Measurements from ENCODE around the gene IFT22.

The IFT22 gene

DNA sequence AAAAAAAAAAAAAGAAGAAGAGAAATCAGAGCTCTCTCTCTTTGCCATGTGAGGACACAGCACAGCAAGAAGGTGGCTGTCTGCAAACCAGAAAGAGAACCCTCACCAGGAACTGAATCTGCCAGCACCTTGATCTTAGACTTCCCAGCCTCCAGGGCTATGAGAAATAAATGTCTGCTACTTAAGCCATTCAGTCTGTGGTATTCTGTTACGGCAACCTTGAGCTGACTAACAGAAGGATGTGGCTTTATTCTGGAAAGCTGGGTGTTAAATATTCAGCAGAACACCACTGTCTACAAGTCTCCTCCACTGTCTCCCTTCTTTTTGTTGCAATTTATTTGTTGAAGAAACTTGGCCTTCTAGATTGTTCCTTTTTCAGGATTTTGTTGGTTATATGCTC, 46.1 kb upstream of the IFT22 start:
- TF ChIP-seq TEAD4 (IDR thresholded peaks at IDR 0.05): no peak
- TF ChIP-seq EGR1 (IDR thresholded peaks at IDR 0.05): no peak
- TF ChIP-seq CEBPB (IDR thresholded peaks at IDR 0.05): no peak
- TF ChIP-seq, protein P1, sequence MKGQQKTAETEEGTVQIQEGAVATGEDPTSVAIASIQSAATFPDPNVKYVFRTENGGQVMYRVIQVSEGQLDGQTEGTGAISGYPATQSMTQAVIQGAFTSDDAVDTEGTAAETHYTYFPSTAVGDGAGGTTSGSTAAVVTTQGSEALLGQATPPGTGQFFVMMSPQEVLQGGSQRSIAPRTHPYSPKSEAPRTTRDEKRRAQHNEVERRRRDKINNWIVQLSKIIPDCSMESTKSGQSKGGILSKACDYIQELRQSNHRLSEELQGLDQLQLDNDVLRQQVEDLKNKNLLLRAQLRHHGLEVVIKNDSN (IDR thresholded peaks at IDR 0.05): no peak
- no peak for TF ChIP-seq ZBTB7A (IDR thresholded peaks at IDR 0.05; ENCODE audit: low read depth)
- TF ChIP-seq YY1 (IDR thresholded peaks at IDR 0.05; ENCODE audit: low read depth): no peak
- no peak for TF ChIP-seq RAD21 (IDR thresholded peaks at IDR 0.05; ENCODE audit: low read depth)
- TF ChIP-seq EP300 (IDR thresholded peaks at IDR 0.05; ENCODE audit: borderline replicate concordance): no peak
- TF ChIP-seq, protein P2, sequence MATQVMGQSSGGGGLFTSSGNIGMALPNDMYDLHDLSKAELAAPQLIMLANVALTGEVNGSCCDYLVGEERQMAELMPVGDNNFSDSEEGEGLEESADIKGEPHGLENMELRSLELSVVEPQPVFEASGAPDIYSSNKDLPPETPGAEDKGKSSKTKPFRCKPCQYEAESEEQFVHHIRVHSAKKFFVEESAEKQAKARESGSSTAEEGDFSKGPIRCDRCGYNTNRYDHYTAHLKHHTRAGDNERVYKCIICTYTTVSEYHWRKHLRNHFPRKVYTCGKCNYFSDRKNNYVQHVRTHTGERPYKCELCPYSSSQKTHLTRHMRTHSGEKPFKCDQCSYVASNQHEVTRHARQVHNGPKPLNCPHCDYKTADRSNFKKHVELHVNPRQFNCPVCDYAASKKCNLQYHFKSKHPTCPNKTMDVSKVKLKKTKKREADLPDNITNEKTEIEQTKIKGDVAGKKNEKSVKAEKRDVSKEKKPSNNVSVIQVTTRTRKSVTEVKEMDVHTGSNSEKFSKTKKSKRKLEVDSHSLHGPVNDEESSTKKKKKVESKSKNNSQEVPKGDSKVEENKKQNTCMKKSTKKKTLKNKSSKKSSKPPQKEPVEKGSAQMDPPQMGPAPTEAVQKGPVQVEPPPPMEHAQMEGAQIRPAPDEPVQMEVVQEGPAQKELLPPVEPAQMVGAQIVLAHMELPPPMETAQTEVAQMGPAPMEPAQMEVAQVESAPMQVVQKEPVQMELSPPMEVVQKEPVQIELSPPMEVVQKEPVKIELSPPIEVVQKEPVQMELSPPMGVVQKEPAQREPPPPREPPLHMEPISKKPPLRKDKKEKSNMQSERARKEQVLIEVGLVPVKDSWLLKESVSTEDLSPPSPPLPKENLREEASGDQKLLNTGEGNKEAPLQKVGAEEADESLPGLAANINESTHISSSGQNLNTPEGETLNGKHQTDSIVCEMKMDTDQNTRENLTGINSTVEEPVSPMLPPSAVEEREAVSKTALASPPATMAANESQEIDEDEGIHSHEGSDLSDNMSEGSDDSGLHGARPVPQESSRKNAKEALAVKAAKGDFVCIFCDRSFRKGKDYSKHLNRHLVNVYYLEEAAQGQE (IDR thresholded peaks at IDR 0.05; ENCODE audit: low read depth): no peak
- TF ChIP-seq, protein P3, sequence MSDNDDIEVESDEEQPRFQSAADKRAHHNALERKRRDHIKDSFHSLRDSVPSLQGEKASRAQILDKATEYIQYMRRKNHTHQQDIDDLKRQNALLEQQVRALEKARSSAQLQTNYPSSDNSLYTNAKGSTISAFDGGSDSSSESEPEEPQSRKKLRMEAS (IDR thresholded peaks at IDR 0.05): no peak
- TF ChIP-seq FOXM1 (IDR thresholded peaks at IDR 0.05; ENCODE audit: borderline replicate concordance, low read depth): no peak
- no peak for TF ChIP-seq TAF1 (IDR thresholded peaks at IDR 0.05; ENCODE audit: low read depth)
- TF ChIP-seq NFIC (IDR thresholded peaks at IDR 0.05): no peak
- TF ChIP-seq CREB1 (IDR thresholded peaks at IDR 0.05; ENCODE audit: low read depth): no peak
- no peak for TF ChIP-seq TCF12 (IDR thresholded peaks at IDR 0.05; ENCODE audit: low read depth)

DNA sequence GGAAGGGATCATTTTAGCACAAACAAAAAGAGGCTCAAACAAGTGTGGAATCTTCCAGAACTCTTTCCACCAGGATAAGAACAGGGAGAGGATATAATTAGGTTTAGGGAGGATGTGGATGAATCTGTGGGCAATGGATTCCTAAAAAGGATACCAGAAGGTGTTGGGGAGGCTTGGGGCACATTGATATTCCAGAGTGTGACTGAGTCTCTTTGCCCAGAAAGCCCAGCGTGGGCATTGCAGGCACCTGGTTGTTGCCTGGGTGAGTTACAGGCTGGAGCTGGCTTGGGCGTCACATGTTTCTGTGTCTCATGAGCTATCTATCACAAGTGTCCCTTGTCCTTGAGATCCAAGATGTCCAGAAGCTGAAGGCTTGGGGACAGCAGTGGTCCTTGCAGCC, 44.3 kb upstream of the IFT22 start:
- TF ChIP-seq TEAD4 (IDR thresholded peaks at IDR 0.05) (no peak), ZBTB7A (IDR thresholded peaks at IDR 0.05; ENCODE audit: low read depth) (no peak), EP300 (IDR thresholded peaks at IDR 0.05; ENCODE audit: borderline replicate concordance) (no peak), TCF12 (IDR thresholded peaks at IDR 0.05; ENCODE audit: low read depth) (no peak), FOXM1 (IDR thresholded peaks at IDR 0.05; ENCODE audit: borderline replicate concordance, low read depth) (no peak), CEBPB (IDR thresholded peaks at IDR 0.05) (no peak), EGR1 (IDR thresholded peaks at IDR 0.05) (no peak), CREB1 (IDR thresholded peaks at IDR 0.05; ENCODE audit: low read depth) (no peak)
- TF ChIP-seq, protein P1 (IDR thresholded peaks at IDR 0.05): no peak
- TF ChIP-seq, protein P3 (IDR thresholded peaks at IDR 0.05): no peak

DNA sequence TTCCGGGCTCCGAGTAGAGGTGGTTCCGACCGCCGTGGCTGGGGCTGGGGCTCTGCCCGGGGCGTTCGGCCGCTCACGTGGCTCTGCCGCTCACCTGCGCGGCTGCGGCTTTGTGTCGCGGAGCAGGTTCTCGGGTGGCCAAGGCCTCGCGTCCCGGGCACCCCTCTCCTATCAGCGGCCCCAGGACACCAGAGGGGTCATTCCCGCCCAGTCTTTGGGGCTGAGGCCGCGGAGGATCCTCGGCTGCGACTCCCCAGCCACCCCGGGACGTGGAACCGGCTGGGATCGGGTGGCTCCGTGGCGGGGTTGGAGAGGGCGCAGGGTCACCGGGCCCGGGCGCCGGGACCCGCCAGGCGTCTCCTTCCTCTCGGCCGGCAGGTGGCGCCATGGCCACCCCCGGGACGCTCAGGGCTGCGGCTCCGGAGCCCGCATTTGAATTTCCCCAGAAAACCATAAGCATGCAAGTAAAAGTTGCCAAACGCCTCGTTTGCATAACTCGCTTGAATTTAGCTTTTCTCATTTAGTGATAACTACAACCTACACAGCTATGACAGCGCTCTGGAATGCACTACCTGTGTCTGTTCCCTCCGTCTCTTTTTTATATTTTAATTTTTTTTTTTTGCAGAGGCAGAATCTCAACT, 42.2 kb upstream of the IFT22 start:
- TF ChIP-seq EGR1 (IDR thresholded peaks at IDR 0.05) (no peak), RAD21 (IDR thresholded peaks at IDR 0.05; ENCODE audit: low read depth) (peak; percentile 73), TAF1 (IDR thresholded peaks at IDR 0.05; ENCODE audit: low read depth) (peak; percentile 66), ZBTB7A (IDR thresholded peaks at IDR 0.05; ENCODE audit: low read depth) (no peak; the same call in 1 of the 2 replicates)
- TF ChIP-seq, protein P3 (IDR thresholded peaks at IDR 0.05): peak; percentile 86
- TF ChIP-seq, protein P1 (IDR thresholded peaks at IDR 0.05): peak; percentile 83

DNA sequence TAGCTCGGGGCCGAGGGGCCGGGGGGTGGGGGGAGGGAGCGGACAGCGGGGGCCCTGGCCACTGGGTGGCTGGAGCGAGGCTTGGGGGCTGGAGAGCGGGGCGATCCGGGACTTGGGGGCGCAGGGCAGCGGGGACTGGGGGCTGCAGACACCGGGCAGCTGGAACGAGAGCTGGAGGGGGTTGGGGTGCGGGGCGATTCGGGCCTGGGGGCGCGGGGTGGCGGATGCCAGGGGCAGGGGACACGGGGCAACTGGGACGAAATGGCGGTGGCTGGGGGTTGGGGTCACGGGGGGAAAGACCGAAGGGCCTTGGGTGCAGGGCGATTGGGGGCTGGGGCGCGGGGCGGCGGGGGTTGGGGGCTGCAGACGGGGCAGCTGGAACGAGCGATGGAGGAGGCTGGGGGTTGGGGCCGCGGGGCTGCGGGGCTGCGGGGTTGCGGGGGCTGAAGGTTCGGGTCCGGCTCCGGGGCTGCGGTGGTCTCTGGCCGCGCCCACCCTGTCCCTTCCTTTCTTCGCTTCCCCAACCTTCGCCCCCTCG, 41.7 kb upstream of the IFT22 start:
- peak; percentile 46; the same call in 1 of the 2 replicates for TF ChIP-seq ZBTB7A (IDR thresholded peaks at IDR 0.05; ENCODE audit: low read depth)
- TF ChIP-seq CREB1 (IDR thresholded peaks at IDR 0.05; ENCODE audit: low read depth): no peak

DNA sequence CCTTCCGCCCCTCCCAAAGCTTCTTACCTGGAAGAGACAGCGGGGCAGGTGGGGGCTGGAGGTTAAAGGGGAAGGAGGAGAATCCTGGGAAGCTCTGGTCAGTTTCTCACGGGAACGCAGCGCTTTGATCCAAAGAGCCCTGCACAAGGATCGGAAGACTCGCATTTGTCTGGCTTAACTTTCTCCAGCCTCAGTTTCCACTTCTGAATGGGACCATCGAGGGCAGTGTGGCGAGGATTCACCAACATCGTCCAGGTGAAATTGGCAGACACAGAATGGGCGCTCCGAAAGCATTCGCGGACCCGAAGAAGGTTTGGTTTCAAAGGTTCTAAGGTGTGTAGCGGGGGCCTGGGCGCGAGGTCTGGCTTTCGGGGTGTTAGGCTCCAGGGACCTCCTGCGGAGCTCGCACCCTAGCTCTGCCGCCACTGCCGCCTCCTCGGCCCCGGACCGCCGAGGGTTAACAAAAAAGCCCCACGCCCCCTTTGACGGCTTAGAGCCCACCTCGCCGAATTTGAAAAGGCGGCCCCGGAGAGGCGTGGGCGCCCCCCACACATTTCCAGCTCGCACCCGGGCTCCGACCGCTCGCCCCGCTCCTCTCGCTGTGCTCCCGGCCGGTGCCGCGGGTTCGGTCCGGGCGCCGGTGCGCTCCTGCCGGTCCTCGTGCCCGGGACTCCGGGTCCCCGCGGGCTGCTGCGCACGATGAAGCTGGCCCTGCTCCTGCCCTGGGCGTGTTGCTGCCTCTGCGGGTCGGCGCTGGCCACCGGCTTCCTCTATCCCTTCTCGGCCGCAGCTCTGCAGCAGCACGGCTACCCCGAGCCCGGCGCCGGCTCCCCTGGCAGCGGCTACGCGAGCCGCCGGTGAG, 41.0 kb upstream of the IFT22 start, which contains the start of gene COL26A1:
TSS of gene COL26A1 (plus strand) at position 542 of the 862 bp plus-strand sequence. CDS start at position 700, 158 bp downstream.
- no peak for TF ChIP-seq CEBPB (IDR thresholded peaks at IDR 0.05)
- TF ChIP-seq FOXM1 (IDR thresholded peaks at IDR 0.05; ENCODE audit: borderline replicate concordance, low read depth): no peak
- TF ChIP-seq TAF1 (IDR thresholded peaks at IDR 0.05; ENCODE audit: low read depth): 0 out of 2 replicates have a peak, but pooled peaks have one; percentile 34
- TF ChIP-seq, protein P2 (IDR thresholded peaks at IDR 0.05; ENCODE audit: low read depth): no peak
- TF ChIP-seq TCF12 (IDR thresholded peaks at IDR 0.05; ENCODE audit: low read depth): no peak
- TF ChIP-seq, protein P3 (IDR thresholded peaks at IDR 0.05): peak; percentile 63; the same call in 1 of the 2 replicates
- TF ChIP-seq EGR1 (IDR thresholded peaks at IDR 0.05): no peak
- no peak for TF ChIP-seq CREB1 (IDR thresholded peaks at IDR 0.05; ENCODE audit: low read depth)
- peak; percentile 70; the same call in 1 of the 2 replicates for TF ChIP-seq ZBTB7A (IDR thresholded peaks at IDR 0.05; ENCODE audit: low read depth)
- no peak for TF ChIP-seq TEAD4 (IDR thresholded peaks at IDR 0.05)
- TF ChIP-seq, protein P1 (IDR thresholded peaks at IDR 0.05): no peak

All from Ishikawa (cell line).